GM23338 (cell line): ENCODE data around the gene FOXL2. TPM values are rescaled to one million over a fixed set of nuclear protein-coding genes. Genes with fewer than 3 reads are reported as not detected.

Experiments
- ATAC-seq: fragments of 200-7000 bp; cut with Tn5 transposase; 3 replicates; pipeline ENCODE4 v1.9.1; 2020
- DNase-seq: peaks from one replicate; pipeline ENCODE4 v3.0.0-alpha.2; 2015; ENCODE audit warnings: low spot score
- H2AFZ ChIP-seq: fragments of 200-600 bp; sonication (generic); 2 replicates; pipeline ENCODE4 v1.8.0; 2016; ENCODE audit warnings: antibody characterized with exemption, mild to moderate bottlenecking, moderate library complexity
- H3F3A ChIP-seq: fragments of 200-600 bp; sonication (generic); replicated peaks from 2 replicates; pipeline ENCODE4 v1.8.0; 2017; ENCODE audit warnings: antibody characterized with exemption, mixed run types, low read depth
- H3K27ac ChIP-seq: fragments of 200-600 bp; sonication (generic); 2 replicates; pipeline ENCODE4 v1.6.1; 2016; ENCODE audit warnings: low read depth
- H3K27me3 ChIP-seq: fragments of 200-600 bp; sonication (generic); 2 replicates; pipeline ENCODE4 v1.8.0; 2016; ENCODE audit warnings: mild to moderate bottlenecking, mixed run types, moderate library complexity; ENCODE audit not compliant: insufficient read depth
- H3K36me3 ChIP-seq: fragments of 200-600 bp; sonication (generic); 2 replicates; pipeline ENCODE4 v1.8.0; 2016; ENCODE audit warnings: mild to moderate bottlenecking; ENCODE audit not compliant: insufficient read depth
- H3K4me1 ChIP-seq: fragments of 200-600 bp; sonication (generic); 2 replicates; pipeline ENCODE4 v1.8.0; 2016; ENCODE audit warnings: mild to moderate bottlenecking, moderate library complexity; ENCODE audit not compliant: insufficient read depth
- H3K4me2 ChIP-seq: fragments of 200-600 bp; sonication (generic); 2 replicates; pipeline ENCODE4 v1.7.1; 2017; ENCODE audit warnings: mixed run types
- H3K4me3 ChIP-seq: fragments of 200-600 bp; sonication (generic); 2 replicates; pipeline ENCODE4 v1.6.1; 2016; ENCODE audit warnings: mixed run types
- H3K79me2 ChIP-seq: fragments of 200-600 bp; sonication (generic); replicated peaks from 2 replicates; pipeline ENCODE4 v1.8.0; 2017; ENCODE audit warnings: mild to moderate bottlenecking; ENCODE audit not compliant: insufficient read depth
- H3K9me2 ChIP-seq: fragments of 200-600 bp; sonication (generic); 2 replicates; pipeline ENCODE4 v1.8.0; 2017; ENCODE audit not compliant: insufficient read depth
- H4K20me1 ChIP-seq: fragments of 200-600 bp; sonication (generic); replicated peaks from 2 replicates; pipeline ENCODE4 v1.8.0; 2017; ENCODE audit warnings: mild to moderate bottlenecking; ENCODE audit not compliant: insufficient read depth
- H3K27ac Mint-ChIP-seq: 2 replicates; pipeline ENCODE4 v1.8.0; 2020; ENCODE audit warnings: inconsistent platforms, mild to moderate bottlenecking, moderate library complexity, mixed read lengths
- H3K27me3 Mint-ChIP-seq: 3 replicates; pipeline ENCODE4 v1.8.0; 2022; ENCODE audit warnings: low read depth, mild to moderate bottlenecking, moderate library complexity, mixed read lengths, inconsistent platforms; ENCODE audit not compliant: insufficient read depth, poor library complexity
- H3K36me3 Mint-ChIP-seq: 3 replicates; pipeline ENCODE4 v1.8.0; 2021; ENCODE audit warnings: low read depth, mild to moderate bottlenecking, inconsistent platforms, moderate library complexity, mixed read lengths
- H3K4me1 Mint-ChIP-seq: 3 replicates; pipeline ENCODE4 v1.8.0; 2020; ENCODE audit warnings: mild to moderate bottlenecking, inconsistent platforms, mixed read lengths
- H3K4me3 Mint-ChIP-seq: 3 replicates; pipeline ENCODE4 v1.8.0; 2021; ENCODE audit warnings: moderate library complexity, mild to moderate bottlenecking, inconsistent platforms, mixed read lengths
- H3K9me3 Mint-ChIP-seq: 3 replicates; pipeline ENCODE4 v1.8.0; 2020; ENCODE audit warnings: moderate library complexity, mild to moderate bottlenecking, inconsistent platforms, mixed read lengths
- EZH2 ChIP-seq: fragments of 200-600 bp; sonication (generic); IDR thresholded peaks from one replicate; pipeline ENCODE4 v1.8.0; 2017; ENCODE audit warnings: antibody characterized with exemption, mild to moderate bottlenecking, low read depth; ENCODE audit not compliant: unreplicated experiment
- EZH2phosphoT487 ChIP-seq: fragments of 200-600 bp; sonication (generic); IDR thresholded peaks from one replicate; pipeline ENCODE4 v1.8.1; 2018; ENCODE audit warnings: antibody characterized with exemption; ENCODE audit not compliant: unreplicated experiment
- STAT1 ChIP-seq: IDR thresholded peaks from one replicate; pipeline ENCODE4 v1.6.1; 2016; ENCODE audit warnings: antibody characterized with exemption; ENCODE audit not compliant: unreplicated experiment
- ZNF331 ChIP-seq: fragments of 250-450 bp; sonication (Bioruptor Pico); IDR thresholded peaks from 2 replicates; pipeline ENCODE4 v1.5.0; 2020; ENCODE audit warnings: low read depth, mild to moderate bottlenecking, moderate library complexity
- polyA plus RNA-seq: library from polyadenylated mRNA; unstranded; fragments of >200 nt; fragmentation: Nextera tagmentation; extraction: Ambion mirVana; gene quantifications from 2 replicates; pipeline ENCODE4 v1.2.1, GENCODE V29; 2016
- total RNA-seq: library from RNA; depleted of rRNA; stranded (reverse); fragments of >200 nt; shearing (Covaris generic); gene quantifications from 2 replicates; pipeline ENCODE4 v1.2.3, GENCODE V29; 2014
- TF ChIP-seq, protein P1 (sequence below), 2 experiments: fragments of 200-600 bp in 1 of 2; sonication (generic) in 1 of 2; conservative IDR thresholded peaks; 2 replicates each; pipeline versions ENCODE4 v1.5.1 to v1.6.1; 2016 to 2017; ENCODE audit warnings: antibody characterized with exemption in 2 of 2, low read depth in 2 of 2, mild to moderate bottlenecking in 2 of 2, moderate library complexity in 1 of 2

FOXL2 gene
- total and polyA plus RNA-seq, 2 experiments from 2014 or later: 0.89 to 3.5 TPM

DNA sequence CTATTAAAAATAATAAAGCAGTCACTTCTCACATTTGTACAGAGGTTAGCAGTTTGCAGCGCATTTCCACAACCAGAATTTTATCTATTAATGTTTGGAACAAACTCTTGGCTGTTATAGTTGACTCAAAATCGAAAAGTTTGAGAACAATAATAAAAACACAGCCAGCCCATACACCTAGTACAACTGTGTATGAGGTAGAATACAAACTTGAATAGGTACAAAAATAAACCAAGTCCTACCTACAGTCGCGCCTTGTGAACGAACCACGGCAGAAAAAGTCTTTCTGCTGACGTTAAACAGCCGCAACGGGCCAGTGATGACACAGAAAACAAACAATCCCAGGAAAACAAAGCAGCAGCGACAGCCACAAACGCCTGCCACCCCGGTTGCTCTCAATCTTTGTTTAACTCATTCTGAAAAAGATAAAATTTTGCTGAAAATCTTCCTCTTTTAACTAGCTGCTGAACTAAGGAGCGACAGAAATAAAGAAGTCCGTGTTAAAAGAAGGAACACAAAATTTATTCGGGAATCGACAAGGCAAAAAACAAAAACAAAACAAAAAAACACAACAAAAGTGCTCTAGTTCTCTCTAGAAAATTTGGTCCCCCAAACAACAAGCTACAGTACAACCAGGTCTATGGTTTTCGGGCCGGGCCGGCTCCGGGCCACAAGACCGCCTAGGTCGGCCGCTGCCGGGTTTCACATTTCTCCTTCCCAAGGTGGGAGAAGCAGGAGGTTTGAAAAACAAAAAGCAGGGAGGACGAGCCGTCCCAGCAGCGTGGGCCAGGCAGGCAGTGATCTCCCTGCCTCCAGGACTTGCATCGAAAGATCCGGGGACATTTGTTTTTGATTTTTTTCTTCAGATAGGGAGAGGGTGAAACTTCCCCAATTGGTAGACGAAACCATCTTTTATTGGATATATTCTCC is 2.9 kb downstream of the FOXL2 start:
- Histone ChIP-seq H3K27me3 (peaks cover 97% of the 10 kb centered on the region), H3F3A (peaks cover 26% of the 10 kb centered on the region), H3K4me2 (peak overlapping the region; percentile 82), H3K9me2 (no peaks in the 10 kb centered on the region), H3K79me2 (no peaks in the 10 kb centered on the region), H3K4me3 (peak overlapping the region; percentile 65), H4K20me1 (peaks cover 17% of the 10 kb centered on the region), H3K36me3 (no peaks in the 10 kb centered on the region), H2AFZ (no peak overlapping the region), H3K4me1 (peaks cover 59% of the 10 kb centered on the region), H3K27ac (no peak overlapping the region)
- ATAC-seq: peak; percentile 1; the same call in 2 of the 3 replicates
- Mint-ChIP-seq H3K4me1 (peaks cover 58% of the 10 kb centered on the region), H3K27me3 (peaks cover 93% of the 10 kb centered on the region), H3K36me3 (peaks cover 3% of the 10 kb centered on the region; the same call in 1 of the 3 replicates), H3K27ac (no peak overlapping the region), H3K9me3 (peaks cover 12% of the 10 kb centered on the region), H3K4me3 (peak overlapping the region; percentile 78)
- TF ChIP-seq EZH2: peak; percentile 83
- TF ChIP-seq STAT1: no peak
- TF ChIP-seq ZNF331 (CRISPR knock-in tag): no peak
- peak; percentile 76 for DNase-seq

GRCh38 chr3:138942861-138943623 is 3.9 kb downstream of the FOXL2 start:
- Mint-ChIP-seq H3K4me3 (peak overlapping the region; percentile 78), H3K4me1 (peaks cover 56% of the 10 kb centered on the region), H3K36me3 (peaks cover 3% of the 10 kb centered on the region; the same call in 1 of the 3 replicates), H3K9me3 (peaks cover 12% of the 10 kb centered on the region), H3K27ac (no peak overlapping the region), H3K27me3 (peaks cover 93% of the 10 kb centered on the region)
- peaks cover 26% of the 10 kb centered on the region for H3F3A ChIP-seq
- no peaks in the 10 kb centered on the region for H3K36me3 ChIP-seq
- no peaks in the 10 kb centered on the region for H3K79me2 ChIP-seq
- H3K4me3 ChIP-seq: peak overlapping the region; percentile 65
- peak overlapping the region; percentile 82 for H3K4me2 ChIP-seq
- ATAC-seq (no peak), DNase-seq (peak; percentile 66)
- no peak overlapping the region for H2AFZ ChIP-seq
- H4K20me1 ChIP-seq: peaks cover 17% of the 10 kb centered on the region
- no peak overlapping the region for H3K27ac ChIP-seq
- H3K9me2 ChIP-seq: no peaks in the 10 kb centered on the region
- H3K27me3 ChIP-seq: peaks cover 100% of the 10 kb centered on the region
- TF ChIP-seq, protein P1, sequence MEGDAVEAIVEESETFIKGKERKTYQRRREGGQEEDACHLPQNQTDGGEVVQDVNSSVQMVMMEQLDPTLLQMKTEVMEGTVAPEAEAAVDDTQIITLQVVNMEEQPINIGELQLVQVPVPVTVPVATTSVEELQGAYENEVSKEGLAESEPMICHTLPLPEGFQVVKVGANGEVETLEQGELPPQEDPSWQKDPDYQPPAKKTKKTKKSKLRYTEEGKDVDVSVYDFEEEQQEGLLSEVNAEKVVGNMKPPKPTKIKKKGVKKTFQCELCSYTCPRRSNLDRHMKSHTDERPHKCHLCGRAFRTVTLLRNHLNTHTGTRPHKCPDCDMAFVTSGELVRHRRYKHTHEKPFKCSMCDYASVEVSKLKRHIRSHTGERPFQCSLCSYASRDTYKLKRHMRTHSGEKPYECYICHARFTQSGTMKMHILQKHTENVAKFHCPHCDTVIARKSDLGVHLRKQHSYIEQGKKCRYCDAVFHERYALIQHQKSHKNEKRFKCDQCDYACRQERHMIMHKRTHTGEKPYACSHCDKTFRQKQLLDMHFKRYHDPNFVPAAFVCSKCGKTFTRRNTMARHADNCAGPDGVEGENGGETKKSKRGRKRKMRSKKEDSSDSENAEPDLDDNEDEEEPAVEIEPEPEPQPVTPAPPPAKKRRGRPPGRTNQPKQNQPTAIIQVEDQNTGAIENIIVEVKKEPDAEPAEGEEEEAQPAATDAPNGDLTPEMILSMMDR (conservative IDR thresholded peaks at IDR 0.05; ENCODE audit: low read depth in 2 of 2): peak; percentile 21 to 39; a peak in 3 of 4 replicates
- peak; percentile 83 for TF ChIP-seq EZH2
- TF ChIP-seq EZH2phosphoT487: no peak
- H3K4me1 ChIP-seq: peaks cover 55% of the 10 kb centered on the region
